Skeletal muscle satellite cell (primary cell): ENCODE results near the gene TMEM120B.
A peak's percentile ranks its signal among the peaks of the same experiment; 100 is the strongest.
"Not testable (repeated sequence)": the region's sequence is repeated elsewhere in the genome, so short reads cannot be mapped to it uniquely, and the experiment has no call there.

ENCODE experiments used
- H3K27me3 ChIP-seq: 2 replicates; pipeline ENCODE4 v1.7.0; 2013; ENCODE audit warnings: low read length; ENCODE audit not compliant: control insufficient read depth, insufficient read depth
- H3K36me3 ChIP-seq: 2 replicates; pipeline ENCODE4 v1.7.0; 2013; ENCODE audit warnings: mild to moderate bottlenecking, control low read depth, low read length; ENCODE audit not compliant: insufficient read depth
- H3K4me1 ChIP-seq: 2 replicates; pipeline ENCODE4 v1.7.0; 2013; ENCODE audit warnings: low read length; ENCODE audit not compliant: control insufficient read depth, insufficient read depth
- H3K4me2 ChIP-seq: 2 replicates; pipeline ENCODE4 v1.7.0; 2013; ENCODE audit warnings: mild to moderate bottlenecking, low read length
- H3K4me3 ChIP-seq: 2 replicates; pipeline ENCODE4 v1.7.0; 2013; ENCODE audit warnings: low read length
- H3K9ac ChIP-seq: 2 replicates; pipeline ENCODE4 v1.7.0; 2013; ENCODE audit warnings: mild to moderate bottlenecking, low read depth, low read length, moderate library complexity
- H3K9me3 ChIP-seq: replicated peaks from 2 replicates; pipeline ENCODE4 v1.7.0; 2013; ENCODE audit warnings: mild to moderate bottlenecking, control low read depth, low read length

Gene TMEM120B

GRCh38 chr12:121711361-121712189, 977 bp upstream of the TMEM120B start:
- Histone ChIP-seq H3K4me3 (peak overlapping the region; percentile 86), H3K4me1 (peaks cover 31% of the 10 kb centered on the region), H3K36me3 (no peaks in the 10 kb centered on the region), H3K4me2 (peak overlapping the region; percentile 88), H3K9me3 (no peaks in the 10 kb centered on the region), H3K9ac (peak overlapping the region; percentile 87), H3K27me3 (no peaks in the 10 kb centered on the region)

DNA sequence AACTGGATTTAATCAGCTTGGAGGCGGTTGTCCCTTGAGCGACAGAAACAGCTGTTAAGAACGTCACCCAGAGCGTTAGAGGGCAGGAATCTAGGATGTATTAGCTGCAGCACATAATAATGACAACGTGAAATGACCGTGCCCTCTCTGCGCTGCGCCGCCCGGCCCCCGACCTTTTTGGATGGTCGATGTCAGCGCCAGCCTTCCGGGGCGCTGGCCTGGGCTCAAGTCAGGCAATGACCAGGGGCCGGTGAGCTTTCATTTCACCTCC, 427 bp upstream of the TMEM120B start:
- Histone ChIP-seq H3K9me3 (no peaks in the 10 kb centered on the region), H3K9ac (peak overlapping the region; percentile 87), H3K4me3 (peak overlapping the region; percentile 86), H3K4me2 (peak overlapping the region; percentile 88), H3K4me1 (peaks cover 37% of the 10 kb centered on the region), H3K36me3 (no peaks in the 10 kb centered on the region), H3K27me3 (no peaks in the 10 kb centered on the region)

- Histone ChIP-seq H3K4me1 (peaks cover 41% of the 10 kb centered on the region), H3K4me2 (peak overlapping the region; percentile 88), H3K4me3 (peak overlapping the region; percentile 86), H3K9me3 (no peaks in the 10 kb centered on the region), H3K27me3 (no peaks in the 10 kb centered on the region), H3K36me3 (no peaks in the 10 kb centered on the region), H3K9ac (peak overlapping the region; percentile 87)
Measured at GRCh38 chr12:121713257-121713777, 765 bp downstream of the TMEM120B start.

- H3K36me3 ChIP-seq: no peaks in the 10 kb centered on the region
- peak overlapping the region; percentile 87 for H3K9ac ChIP-seq
- H3K27me3 ChIP-seq: no peaks in the 10 kb centered on the region
- H3K4me2 ChIP-seq: peak overlapping the region; percentile 88
- peak overlapping the region; percentile 86 for H3K4me3 ChIP-seq
- H3K9me3 ChIP-seq: no peaks in the 10 kb centered on the region
- peaks cover 41% of the 10 kb centered on the region for H3K4me1 ChIP-seq
Measured at GRCh38 chr12:121713793-121714192, 1.2 kb downstream of the TMEM120B start.

DNA sequence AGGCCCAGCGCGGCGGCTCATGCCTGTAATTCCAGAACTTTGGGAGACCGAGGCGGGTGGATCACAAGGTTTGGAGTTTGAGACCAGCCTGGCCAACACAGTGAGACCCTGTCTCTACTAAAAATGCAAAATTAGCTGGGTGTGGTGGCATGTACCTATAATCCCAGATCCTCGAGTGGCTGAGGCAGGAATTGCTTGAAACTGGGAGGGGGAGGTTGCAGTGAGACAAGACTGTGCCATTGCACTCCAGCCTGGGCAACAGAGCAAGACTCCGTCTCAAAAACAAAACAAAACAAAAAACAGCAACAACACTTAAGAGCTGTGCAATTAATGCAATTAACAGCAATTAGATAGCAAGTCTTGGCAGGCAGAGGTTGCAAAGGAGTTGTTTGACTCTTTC, 2.5 kb downstream of the TMEM120B start:
- not testable (repeated sequence) for H3K9me3 ChIP-seq, H3K27me3 ChIP-seq, H3K9ac ChIP-seq, H3K36me3 ChIP-seq, H3K4me2 ChIP-seq, H3K4me3 ChIP-seq
- peaks cover 53% of the 10 kb centered on the region for H3K4me1 ChIP-seq

DNA sequence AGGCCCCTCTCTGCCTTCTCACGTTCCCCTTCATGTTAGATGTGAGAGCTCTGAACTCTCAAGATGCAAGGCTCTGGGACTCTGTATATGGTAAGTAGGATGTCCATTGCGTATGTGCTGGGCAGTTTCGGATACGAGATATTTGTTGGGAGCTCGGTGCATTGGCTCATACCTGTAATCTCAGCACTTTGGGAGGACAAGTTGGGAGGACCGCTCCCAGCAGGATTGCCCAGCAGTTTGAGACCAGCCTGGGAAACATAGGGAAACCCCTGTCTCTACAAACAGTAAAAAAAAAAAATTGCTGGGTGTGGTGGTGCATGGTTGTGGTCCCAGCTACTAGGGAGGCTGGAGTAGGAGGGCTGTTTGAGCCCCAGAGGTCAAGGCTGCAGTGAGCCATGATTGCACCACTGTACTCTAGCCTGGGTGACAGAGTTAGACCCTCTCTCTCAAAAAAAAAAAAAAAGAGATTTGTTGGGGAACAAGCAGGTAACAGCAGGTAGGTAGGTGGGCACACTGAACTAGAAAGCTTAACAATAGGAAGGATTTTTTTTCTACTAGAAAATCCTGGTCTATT, 3.4 kb downstream of the TMEM120B start:
- Histone ChIP-seq H3K9me3 (no peaks in the 10 kb centered on the region), H3K4me1 (peaks cover 62% of the 10 kb centered on the region), H3K4me3 (no peak overlapping the region), H3K4me2 (no peak overlapping the region), H3K27me3 (no peaks in the 10 kb centered on the region), H3K9ac (no peak overlapping the region), H3K36me3 (no peaks in the 10 kb centered on the region)

- H3K9me3 ChIP-seq: no peaks in the 10 kb centered on the region
- H3K4me1 ChIP-seq: peaks cover 54% of the 10 kb centered on the region
- H3K4me2 ChIP-seq: peak overlapping the region; percentile 44
- H3K4me3 ChIP-seq: no peak overlapping the region
- no peaks in the 10 kb centered on the region for H3K36me3 ChIP-seq
- H3K27me3 ChIP-seq: no peaks in the 10 kb centered on the region
- H3K9ac ChIP-seq: peak overlapping the region; percentile 36
Measured at GRCh38 chr12:121717041-121717699, 4.6 kb downstream of the TMEM120B start.

DNA sequence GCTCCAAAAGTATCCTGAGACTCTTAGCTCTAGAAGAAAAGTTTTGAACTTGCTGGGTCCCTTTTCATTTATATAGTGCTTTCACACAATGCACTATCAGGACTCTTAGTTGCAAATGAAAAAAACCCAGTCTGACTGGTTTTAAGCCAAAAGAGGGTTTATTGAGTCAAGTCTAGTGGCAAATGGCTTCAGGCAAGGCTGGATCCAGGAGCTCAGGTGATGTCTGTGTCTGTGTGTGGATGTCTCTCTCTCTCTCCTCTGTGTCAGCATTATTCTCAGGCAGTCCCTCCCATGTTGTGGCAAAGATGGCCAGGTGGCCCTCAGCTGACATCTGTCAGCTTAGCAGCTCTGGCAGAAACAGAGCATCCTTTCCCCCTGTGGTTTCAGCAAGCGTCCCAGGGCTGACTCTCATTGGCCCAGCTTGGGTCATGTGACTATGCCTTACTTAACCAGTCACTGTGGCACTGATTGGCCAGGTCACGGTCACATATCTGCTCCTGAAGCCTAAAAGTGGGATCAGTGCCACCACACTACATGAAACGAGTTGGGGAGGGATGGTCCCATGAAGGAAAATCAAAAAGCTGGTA, 6.2 kb downstream of the TMEM120B start:
- no peak overlapping the region for H3K4me3 ChIP-seq
- H3K36me3 ChIP-seq: no peaks in the 10 kb centered on the region
- H3K9ac ChIP-seq: no peak overlapping the region
- H3K4me2 ChIP-seq: no peak overlapping the region
- H3K4me1 ChIP-seq: peaks cover 49% of the 10 kb centered on the region
- H3K9me3 ChIP-seq: no peaks in the 10 kb centered on the region
- H3K27me3 ChIP-seq: no peaks in the 10 kb centered on the region

GRCh38 chr12:121719926-121720414, 7.4 kb downstream of the TMEM120B start:
- peak overlapping the region; percentile 51 for H3K9ac ChIP-seq
- H3K4me2 ChIP-seq: peak overlapping the region; percentile 40
- H3K9me3 ChIP-seq: no peaks in the 10 kb centered on the region
- H3K4me3 ChIP-seq: no peak overlapping the region
- no peaks in the 10 kb centered on the region for H3K27me3 ChIP-seq
- no peaks in the 10 kb centered on the region for H3K36me3 ChIP-seq
- peaks cover 44% of the 10 kb centered on the region for H3K4me1 ChIP-seq

- H3K27me3 ChIP-seq: no peaks in the 10 kb centered on the region
- H3K9me3 ChIP-seq: no peaks in the 10 kb centered on the region
- H3K4me2 ChIP-seq: peak overlapping the region; percentile 40
- H3K4me1 ChIP-seq: peaks cover 43% of the 10 kb centered on the region
- no peaks in the 10 kb centered on the region for H3K36me3 ChIP-seq
- no peak overlapping the region for H3K4me3 ChIP-seq
- H3K9ac ChIP-seq: peak overlapping the region; percentile 51
Measured at GRCh38 chr12:121720762-121721161, 8.2 kb downstream of the TMEM120B start.

GRCh38 chr12:121722511-121722910, 10.0 kb downstream of the TMEM120B start:
- H3K4me3 ChIP-seq: no peak overlapping the region
- H3K4me1 ChIP-seq: peaks cover 26% of the 10 kb centered on the region
- no peak overlapping the region for H3K4me2 ChIP-seq
- no peaks in the 10 kb centered on the region for H3K9me3 ChIP-seq
- no peaks in the 10 kb centered on the region for H3K36me3 ChIP-seq
- no peak overlapping the region for H3K9ac ChIP-seq
- no peaks in the 10 kb centered on the region for H3K27me3 ChIP-seq
